ENCODE measurements around the gene OR52E6.

The OR52E6 gene

GRCh38 chr11:5796541-5796940, 45.2 kb downstream of the OR52E6 start:
- no peak for DNase-seq

GRCh38 chr11:5791165-5791564, 50.5 kb downstream of the OR52E6 start, which contains the start of gene OR52N1:
TSS of gene OR52N1 (minus strand) at chr11:5791265. CDS start at chr11:5788816, 2,449 bp downstream.
- no peak for DNase-seq
